Right ventricle myocardium inferior (tissue), 1 donor: ENCODE results near the gene TIMM44. TPM values are rescaled to one million over a fixed set of nuclear protein-coding genes. Genes with fewer than 3 reads are reported as not detected.

Source experiments
- ATAC-seq: fragments of 200-7000 bp; cut with Tn5 transposase; one replicate; pipeline ENCODE4 v1.9.1; 2020; ENCODE audit warnings: mild to moderate bottlenecking, moderate library complexity
- DNase-seq: peaks from one replicate; pipeline ENCODE4 v3.0.0; 2021; ENCODE audit errors: missing footprints
- intact Hi-C: fragments of 100-400 bp; cut with DNase I; formaldehyde crosslinking; loops from one replicate; pipeline ENCODE4 v1.11.0; 2022
- total RNA-seq: library from RNA; stranded (reverse); fragmentation: NEBNext Ultra II Directional; extraction: Animal tissue kit (Norgen Biotek cat#: 25700); gene quantifications from one replicate; pipeline ENCODE4 v1.2.1, GENCODE V29; 2021
- donor health status: DM: no; HTN: yes; CAD: no; lungs with severe emphysema.

The TIMM44 gene
- total RNA-seq, 1 donor from 2014 or later, result 111 TPM

GRCh38 chr19:7978179-7978825 lies 34.8 kb upstream of the TIMM44 start:
- intact Hi-C loops, result no loop called here
- DNase-seq (no peak), ATAC-seq (no peak)

- no peak for ATAC-seq
- intact Hi-C loops, result no loop called here
- no peak for DNase-seq
Measured at GRCh38 chr19:7977723-7978040, 34.2 kb upstream of the TIMM44 start.

GRCh38 chr19:7977021-7977722 lies 33.7 kb upstream of the TIMM44 start:
- no peak for DNase-seq
- intact Hi-C loops, result no loop called here
- no peak for ATAC-seq

- intact Hi-C loops, result no loop called here
- ATAC-seq (no peak), DNase-seq (no peak)
Measured at GRCh38 chr19:7976461-7976860, 33.0 kb upstream of the TIMM44 start.

GRCh38 chr19:7975037-7975436 lies 31.6 kb upstream of the TIMM44 start:
- intact Hi-C loops, result no loop called here
- no peak for DNase-seq
- ATAC-seq, result peak; percentile 61

- intact Hi-C loops, result loop anchor here (1.0 to 5.0 kb wide), 3 partner anchors 23 to 278 kb away; no protein-coding TSS in a partner anchor
- DNase-seq (peak; percentile 78), ATAC-seq (peak; percentile 81)
Measured at GRCh38 chr19:7973883-7974282, 30.4 kb upstream of the TIMM44 start.

- ATAC-seq, result no peak
- no peak for DNase-seq
- intact Hi-C loops, result loop anchor here (5.0 kb wide), 1 partner anchor 280 kb away; no protein-coding TSS in a partner anchor
Measured at GRCh38 chr19:7971553-7972520, 28.4 kb upstream of the TIMM44 start.

GRCh38 chr19:7970716-7971448 lies 27.4 kb upstream of the TIMM44 start:
- intact Hi-C loops, result loop anchor here (5.0 kb wide), 1 partner anchor 281 kb away; no protein-coding TSS in a partner anchor
- ATAC-seq (no peak), DNase-seq (no peak)

- no peak for ATAC-seq
- no peak for DNase-seq
- intact Hi-C loops, result no loop called here
Measured at GRCh38 chr19:7969555-7969939, 26.1 kb upstream of the TIMM44 start.

- intact Hi-C loops, result no loop called here
- ATAC-seq (no peak), DNase-seq (no peak)
Measured at GRCh38 chr19:7968796-7969554, 25.5 kb upstream of the TIMM44 start.

- intact Hi-C loops, result no loop called here
- ATAC-seq, result no peak
- DNase-seq, result no peak
Measured at GRCh38 chr19:7968008-7968795, 24.7 kb upstream of the TIMM44 start.

- intact Hi-C loops, result no loop called here
- ATAC-seq (no peak), DNase-seq (no peak)
Measured at GRCh38 chr19:7965921-7966665, 22.6 kb upstream of the TIMM44 start.

GRCh38 chr19:7965259-7965841 lies 21.9 kb upstream of the TIMM44 start:
- ATAC-seq (no peak), DNase-seq (no peak)
- intact Hi-C loops, result no loop called here

GRCh38 chr19:7963566-7963965 lies 20.1 kb upstream of the TIMM44 start:
- ATAC-seq (no peak), DNase-seq (peak; percentile 64)
- intact Hi-C loops, result no loop called here

- DNase-seq, result peak; percentile 17
- intact Hi-C loops, result no loop called here
- ATAC-seq, result no peak
Measured at GRCh38 chr19:7962644-7963268, 19.3 kb upstream of the TIMM44 start.
